ENCODE measurements around the gene DLL4. TPM values are rescaled to one million over a fixed set of nuclear protein-coding genes. Genes with fewer than 3 reads are reported as not detected.

DLL4 gene
- total RNA-seq, 1 experiment from 2014 or later: 0.07 TPM

GRCh38 chr15:40922608-40923005 is 6.5 kb upstream of the DLL4 start:
- no peak for DNase-seq (ENCODE audit: low read depth)
- in situ Hi-C loops (cut with HindIII; ENCODE audit: low pct_unique_long_range_greater_than_20kb, low sequenced_read_pairs): no loop called here

DNA sequence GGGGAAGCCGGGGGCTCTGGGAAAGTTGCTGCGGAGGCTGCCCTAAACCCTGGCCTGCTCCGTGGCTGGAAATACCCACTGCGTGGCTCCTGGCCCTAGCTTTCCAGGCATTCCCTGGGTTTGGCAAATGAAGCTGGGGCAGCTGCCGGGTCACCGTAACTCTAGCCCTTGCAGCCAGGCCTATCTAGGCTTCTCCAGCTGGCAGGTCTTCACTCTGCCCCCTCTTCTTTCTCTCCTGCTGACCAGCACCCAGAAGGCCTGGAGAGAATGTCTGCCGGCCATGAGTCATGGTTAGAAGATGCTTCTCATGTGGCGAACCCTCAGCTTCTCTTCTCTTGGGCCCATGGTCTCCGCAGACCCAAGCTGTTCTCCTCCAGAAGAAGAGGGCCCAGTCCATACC is 5.6 kb upstream of the DLL4 start:
- in situ Hi-C loops (cut with HindIII; ENCODE audit: low pct_unique_long_range_greater_than_20kb, low sequenced_read_pairs): no loop called here
- DNase-seq (ENCODE audit: low read depth): no peak

GRCh38 chr15:40925495-40925862 is 3.7 kb upstream of the DLL4 start:
- in situ Hi-C loops (cut with HindIII; ENCODE audit: low pct_unique_long_range_greater_than_20kb, low sequenced_read_pairs): no loop called here
- DNase-seq (ENCODE audit: low read depth): no peak

GRCh38 chr15:40925863-40926658 is 3.1 kb upstream of the DLL4 start:
- in situ Hi-C loops (cut with HindIII; ENCODE audit: low pct_unique_long_range_greater_than_20kb, low sequenced_read_pairs): no loop called here
- no peak for DNase-seq (ENCODE audit: low read depth)

- in situ Hi-C loops (cut with HindIII; ENCODE audit: low pct_unique_long_range_greater_than_20kb, low sequenced_read_pairs): no loop called here
- no peak for DNase-seq (ENCODE audit: low read depth)
These were observed 2.3 kb upstream of the DLL4 start for GRCh38 chr15:40926659-40927494.

DNA sequence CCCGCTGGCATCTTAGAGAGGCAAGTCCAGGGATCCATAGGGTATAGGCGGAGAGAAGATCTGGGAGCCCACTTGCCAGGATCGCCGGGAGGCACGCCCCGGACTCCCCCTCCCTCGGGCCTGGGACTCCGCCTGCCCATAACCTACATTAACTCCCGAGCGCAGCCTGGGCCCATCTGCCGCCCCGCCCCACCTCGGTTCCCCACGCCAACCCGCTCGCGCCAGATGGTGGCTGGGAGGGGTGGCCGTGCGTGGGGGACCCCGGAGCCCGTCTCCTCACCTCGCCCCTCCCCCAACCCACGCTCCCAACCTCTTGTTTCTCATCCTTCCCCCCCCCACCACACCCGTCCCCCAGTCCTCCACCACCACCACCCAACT is 1.7 kb upstream of the DLL4 start:
- DNase-seq (ENCODE audit: low read depth): no peak
- in situ Hi-C loops (cut with HindIII; ENCODE audit: low pct_unique_long_range_greater_than_20kb, low sequenced_read_pairs): no loop called here

DNA sequence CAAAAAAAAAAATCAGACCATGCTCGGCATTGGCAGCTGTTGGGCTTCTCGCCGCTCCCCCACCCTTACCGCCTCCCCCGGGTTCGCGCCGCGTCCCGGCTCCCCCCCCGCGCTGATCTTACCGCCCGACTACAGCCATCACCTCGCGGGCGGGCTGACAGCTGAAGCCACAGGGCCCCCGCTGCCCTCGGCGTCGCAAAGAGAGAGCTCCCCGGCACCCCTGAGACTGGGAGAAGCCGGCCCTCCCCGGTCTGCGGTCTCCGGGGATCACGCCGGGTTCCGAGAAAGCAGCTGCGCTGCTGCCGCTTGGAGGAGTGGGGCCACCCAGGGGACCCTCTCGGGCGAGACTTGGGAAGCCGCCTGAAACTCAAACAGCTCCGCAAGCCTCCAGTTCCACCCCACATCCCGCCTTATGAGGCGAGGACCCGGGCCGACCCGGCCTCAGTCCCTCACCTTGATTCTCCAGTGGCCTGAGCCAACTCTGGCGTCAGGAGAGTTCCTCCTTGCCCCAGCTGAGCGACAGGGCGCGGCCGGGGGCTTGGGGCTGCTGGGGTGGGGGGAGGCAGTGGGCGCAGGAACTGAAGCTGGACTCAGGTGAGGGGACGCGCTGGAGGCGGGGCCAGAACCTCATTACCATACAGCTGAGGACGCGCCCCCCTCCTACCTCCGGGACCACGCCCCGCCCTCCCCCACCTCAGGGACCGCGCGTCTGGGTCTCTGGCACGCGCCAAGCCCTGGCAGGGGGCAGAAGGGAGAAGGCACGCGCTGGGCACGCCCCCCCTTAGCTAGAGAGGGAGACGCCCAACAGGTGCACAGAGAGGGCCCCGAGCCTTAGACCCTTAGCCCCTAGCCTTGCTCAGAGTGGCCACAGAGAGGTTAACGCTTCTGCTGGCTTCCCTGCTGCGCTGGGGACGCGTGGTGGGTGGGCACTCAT is 1.0 kb upstream of the DLL4 start:
- DNase-seq (ENCODE audit: low read depth): no peak
- in situ Hi-C loops (cut with HindIII; ENCODE audit: low pct_unique_long_range_greater_than_20kb, low sequenced_read_pairs): no loop called here

GRCh38 chr15:40929660-40930429 is 705 bp downstream of the DLL4 start:
- no peak for DNase-seq (ENCODE audit: low read depth)
- in situ Hi-C loops (cut with HindIII; ENCODE audit: low pct_unique_long_range_greater_than_20kb, low sequenced_read_pairs): no loop called here

DNA sequence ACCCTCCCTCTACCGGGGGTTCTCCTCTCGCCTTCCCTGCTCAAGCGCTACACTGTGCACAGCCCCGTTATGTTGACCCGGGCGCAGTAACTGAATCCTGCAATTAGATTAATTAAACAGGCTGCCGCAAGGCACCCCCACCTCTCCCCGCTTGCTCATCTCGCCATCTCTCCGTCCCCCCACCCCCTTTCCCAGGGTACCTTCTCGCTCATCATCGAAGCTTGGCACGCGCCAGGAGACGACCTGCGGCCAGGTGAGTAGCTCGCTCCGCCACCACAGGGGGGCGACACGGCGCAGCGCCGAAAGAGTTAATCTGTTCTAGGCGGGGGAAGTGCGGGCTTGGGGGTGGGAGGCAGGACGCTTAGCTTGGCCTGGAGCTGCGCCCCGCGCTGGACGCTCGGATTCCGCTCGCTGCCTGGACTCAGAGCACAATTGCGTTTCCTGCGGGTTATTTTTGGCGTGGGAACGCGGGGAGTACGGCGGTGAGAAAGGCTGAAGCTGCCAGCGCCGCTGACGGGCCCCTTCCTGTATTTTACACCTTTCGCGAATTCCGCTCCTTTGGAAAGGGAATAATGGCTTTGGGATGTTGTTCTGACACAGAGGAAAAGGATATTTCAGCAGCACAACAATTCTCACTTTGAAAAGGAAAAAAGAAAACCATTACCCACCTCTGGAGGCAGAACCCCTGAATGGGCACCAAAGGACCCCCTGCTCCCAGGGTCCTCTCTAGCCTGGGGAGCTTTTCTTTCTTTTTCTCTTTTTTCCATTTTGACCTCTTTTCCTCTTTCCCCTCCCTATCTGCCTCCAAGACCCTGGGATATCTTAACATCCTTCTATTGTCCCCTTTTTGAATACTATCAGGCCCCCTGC is 1.5 kb downstream of the DLL4 start:
- peak; percentile 30 for DNase-seq (ENCODE audit: low read depth)
- in situ Hi-C loops (cut with HindIII; ENCODE audit: low pct_unique_long_range_greater_than_20kb, low sequenced_read_pairs): no loop called here

DNA sequence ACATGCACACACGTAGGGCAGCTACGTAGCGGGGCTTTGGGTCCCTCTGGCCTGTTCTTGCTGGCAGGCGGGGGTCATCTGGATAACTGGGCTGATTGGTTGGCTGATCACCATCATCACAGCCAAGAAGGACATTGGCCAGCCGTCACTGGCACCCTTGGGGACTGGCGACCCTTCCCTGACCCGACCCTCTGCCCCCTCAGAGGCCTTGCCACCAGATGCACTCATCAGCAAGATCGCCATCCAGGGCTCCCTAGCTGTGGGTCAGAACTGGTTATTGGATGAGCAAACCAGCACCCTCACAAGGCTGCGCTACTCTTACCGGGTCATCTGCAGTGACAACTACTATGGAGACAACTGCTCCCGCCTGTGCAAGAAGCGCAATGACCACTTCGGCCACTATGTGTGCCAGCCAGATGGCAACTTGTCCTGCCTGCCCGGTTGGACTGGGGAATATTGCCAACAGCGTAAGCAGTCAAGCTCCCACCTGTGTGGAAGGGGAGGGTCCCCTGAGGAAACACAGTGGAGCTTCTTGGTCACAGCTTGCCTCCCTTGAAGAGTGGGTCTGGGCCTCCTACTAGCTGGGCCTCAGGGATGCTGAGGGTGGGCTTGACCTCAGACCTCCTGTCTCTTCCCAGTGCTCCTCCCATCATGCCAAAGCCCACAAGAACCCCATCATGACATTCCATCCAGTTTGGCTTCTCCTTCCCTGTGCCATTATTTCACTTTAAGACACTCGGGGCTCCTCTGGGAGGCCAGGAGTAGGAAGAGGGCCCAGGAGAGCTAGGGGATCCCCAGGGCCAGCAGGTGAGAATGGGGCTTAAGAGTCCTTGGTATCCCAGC is 2.4 kb downstream of the DLL4 start:
- no peak for DNase-seq (ENCODE audit: low read depth)
- in situ Hi-C loops (cut with HindIII; ENCODE audit: low pct_unique_long_range_greater_than_20kb, low sequenced_read_pairs): no loop called here

- DNase-seq (ENCODE audit: low read depth): no peak
- in situ Hi-C loops (cut with HindIII; ENCODE audit: low pct_unique_long_range_greater_than_20kb, low sequenced_read_pairs): no loop called here
These were observed 3.0 kb downstream of the DLL4 start for GRCh38 chr15:40932156-40932555.

- in situ Hi-C loops (cut with HindIII; ENCODE audit: low pct_unique_long_range_greater_than_20kb, low sequenced_read_pairs): no loop called here
- no peak for DNase-seq (ENCODE audit: low read depth)
These were observed 3.7 kb downstream of the DLL4 start for GRCh38 chr15:40932649-40933516.

DNA sequence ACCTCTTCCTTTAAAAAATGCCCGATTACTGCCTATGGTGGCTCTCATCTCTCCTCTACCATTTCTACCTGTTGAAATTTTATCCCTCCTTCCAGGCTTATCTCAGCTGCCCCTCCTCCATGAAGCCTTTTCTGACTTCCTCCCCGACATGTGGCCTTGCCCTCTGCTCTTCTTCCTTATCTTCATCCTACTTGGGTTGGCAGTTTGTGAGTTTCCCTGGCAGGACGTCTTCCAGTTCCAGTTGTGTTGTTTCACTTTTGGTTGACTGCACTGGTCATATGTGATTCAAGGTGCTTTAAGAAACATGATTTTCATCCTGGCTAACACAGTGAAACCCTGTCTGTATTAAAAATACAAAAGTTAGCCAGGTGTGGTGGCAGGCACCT is 4.4 kb downstream of the DLL4 start:
- DNase-seq (ENCODE audit: low read depth): no peak
- in situ Hi-C loops (cut with HindIII; ENCODE audit: low pct_unique_long_range_greater_than_20kb, low sequenced_read_pairs): no loop called here

- in situ Hi-C loops (cut with HindIII; ENCODE audit: low pct_unique_long_range_greater_than_20kb, low sequenced_read_pairs): no loop called here
- DNase-seq (ENCODE audit: low read depth): no peak
These were observed 5.3 kb downstream of the DLL4 start for GRCh38 chr15:40934457-40934856.

- in situ Hi-C loops (cut with HindIII; ENCODE audit: low pct_unique_long_range_greater_than_20kb, low sequenced_read_pairs): no loop called here
- DNase-seq (ENCODE audit: low read depth): no peak
These were observed 7.1 kb downstream of the DLL4 start for GRCh38 chr15:40936234-40936708.

Measured in Caki2 (cell line).